GM12892 (cell line): ENCODE measurements around the gene MLH3.

Experiments
- POLR2A ChIP-seq: IDR thresholded peaks from 2 replicates; pipeline ENCODE4 v1.6.1; 2011; ENCODE audit warnings: low read depth, low read length, control low read depth
- POLR2AphosphoS5 ChIP-seq: IDR thresholded peaks from 2 replicates; pipeline ENCODE4 v1.6.1; 2011; ENCODE audit warnings: low read depth, low read length, control low read depth
- TAF1 ChIP-seq: IDR thresholded peaks from 2 replicates; pipeline ENCODE4 v1.6.1; 2011; ENCODE audit warnings: low read depth, mild to moderate bottlenecking, control low read depth, low read length, borderline replicate concordance

GRCh38 chr14:74976264-74977113 lies 74.8 kb downstream of the MLH3 start:
- no peak for TF ChIP-seq TAF1
- TF ChIP-seq POLR2AphosphoS5: no peak
- TF ChIP-seq POLR2A: no peak
